Measurements from ENCODE around the gene PLAC8L1. TPM values are rescaled to one million over a fixed set of nuclear protein-coding genes. Genes with fewer than 3 reads are reported as not detected.
"Not testable (repeated sequence)": the region's sequence is repeated elsewhere in the genome, so short reads cannot be mapped to it uniquely, and the experiment has no call there.

Gene PLAC8L1
- total RNA-seq, 2 experiments from 2014 or later = 0.36 TPM; not detected in 1

- POLR2A ChIA-PET; H3K4me1 Mint-ChIP-seq (ENCODE audit: low read depth); H3K27me3 Mint-ChIP-seq; CTCF ChIA-PET; DNase-seq; H3K4me3 Mint-ChIP-seq; intact Hi-C loops (cut with micrococcal nuclease); H3K9me3 Mint-ChIP-seq; H3K27ac Mint-ChIP-seq: not testable (repeated sequence)
- peaks cover 13% of the 10 kb centered on the region for H3K36me3 Mint-ChIP-seq
Observed at GRCh38 chr5:146108870-146109269, 3.5 kb upstream of the PLAC8L1 start.

GRCh38 chr5:146107901-146108300 lies 2.5 kb upstream of the PLAC8L1 start:
- DNase-seq = no peak
- no peaks in the 10 kb centered on the region for H3K27me3 Mint-ChIP-seq
- H3K4me1 Mint-ChIP-seq (ENCODE audit: low read depth) = no peaks in the 10 kb centered on the region
- no peak overlapping the region for H3K27ac Mint-ChIP-seq
- intact Hi-C loops (cut with micrococcal nuclease) = no loop called here
- ChIA-PET CTCF (no interaction called here), POLR2A (no interaction called here)
- no peaks in the 10 kb centered on the region for H3K9me3 Mint-ChIP-seq
- no peak overlapping the region for H3K4me3 Mint-ChIP-seq
- H3K36me3 Mint-ChIP-seq = peaks cover 10% of the 10 kb centered on the region

DNA sequence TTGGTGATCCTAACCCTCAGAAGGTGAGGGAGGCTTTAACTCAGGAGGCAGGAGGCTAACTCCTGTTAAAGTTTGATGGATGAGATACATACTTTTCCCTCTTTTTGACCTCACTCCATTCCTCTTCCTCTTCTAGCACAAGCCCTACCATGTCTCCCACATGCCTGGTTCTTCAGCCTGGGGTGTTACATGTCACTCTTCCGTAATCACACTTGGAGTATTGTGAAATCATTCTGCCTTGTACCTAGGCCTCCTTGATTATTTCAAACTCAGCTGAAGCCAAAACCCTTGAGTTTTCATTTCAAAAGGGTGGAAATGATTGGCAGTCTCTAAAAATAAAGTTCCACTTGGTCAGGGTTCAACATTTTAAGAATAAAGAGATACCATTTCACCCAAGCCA lies 1.8 kb downstream of the PLAC8L1 start:
- H3K36me3 Mint-ChIP-seq = peaks cover 10% of the 10 kb centered on the region
- H3K27ac Mint-ChIP-seq = no peak overlapping the region
- DNase-seq = no peak
- H3K4me1 Mint-ChIP-seq (ENCODE audit: low read depth) = no peaks in the 10 kb centered on the region
- no peaks in the 10 kb centered on the region for H3K9me3 Mint-ChIP-seq
- intact Hi-C loops (cut with micrococcal nuclease) = no loop called here
- ChIA-PET CTCF (no interaction called here), POLR2A (no interaction called here)
- H3K27me3 Mint-ChIP-seq = peaks cover under 1% of the 10 kb centered on the region
- H3K4me3 Mint-ChIP-seq = no peak overlapping the region

- POLR2A ChIA-PET = no interaction called here
- CTCF ChIA-PET = no interaction called here
- intact Hi-C loops (cut with micrococcal nuclease) = no loop called here
- DNase-seq = no peak
- H3K36me3 Mint-ChIP-seq = peaks cover 10% of the 10 kb centered on the region
- H3K4me3 Mint-ChIP-seq = no peak overlapping the region
- no peaks in the 10 kb centered on the region for H3K9me3 Mint-ChIP-seq
- H3K4me1 Mint-ChIP-seq (ENCODE audit: low read depth) = no peaks in the 10 kb centered on the region
- H3K27me3 Mint-ChIP-seq = peaks cover 3% of the 10 kb centered on the region
- no peak overlapping the region for H3K27ac Mint-ChIP-seq
Observed at GRCh38 chr5:146101646-146102045, 3.7 kb downstream of the PLAC8L1 start.

DNA sequence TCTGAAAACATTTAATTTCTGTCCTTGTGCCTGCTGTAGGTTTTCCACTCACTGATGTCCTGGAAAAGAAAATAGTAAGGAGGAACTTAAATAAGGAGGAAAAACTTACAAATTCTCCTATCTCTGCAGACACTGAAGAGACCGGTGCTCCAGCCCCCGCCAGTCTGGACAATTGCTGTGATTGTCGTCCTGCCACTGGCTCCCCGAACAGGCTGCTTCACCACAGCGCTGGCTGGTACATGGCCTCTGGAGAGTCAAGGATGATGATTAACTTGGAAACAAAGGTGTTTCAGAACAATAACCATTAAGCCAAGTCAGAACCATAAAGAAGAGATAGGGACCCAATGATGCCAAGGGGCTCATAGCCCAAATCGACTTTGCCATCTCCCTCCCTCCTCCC lies 7.3 kb downstream of the PLAC8L1 start:
- no peak overlapping the region for H3K4me3 Mint-ChIP-seq
- POLR2A ChIA-PET = no interaction called here
- no peaks in the 10 kb centered on the region for H3K9me3 Mint-ChIP-seq
- CTCF ChIA-PET = no interaction called here
- peaks cover 3% of the 10 kb centered on the region for H3K27me3 Mint-ChIP-seq
- no peak for DNase-seq
- H3K4me1 Mint-ChIP-seq (ENCODE audit: low read depth) = no peaks in the 10 kb centered on the region
- intact Hi-C loops (cut with micrococcal nuclease) = no loop called here
- no peaks in the 10 kb centered on the region for H3K36me3 Mint-ChIP-seq
- H3K27ac Mint-ChIP-seq = no peak overlapping the region

DNA sequence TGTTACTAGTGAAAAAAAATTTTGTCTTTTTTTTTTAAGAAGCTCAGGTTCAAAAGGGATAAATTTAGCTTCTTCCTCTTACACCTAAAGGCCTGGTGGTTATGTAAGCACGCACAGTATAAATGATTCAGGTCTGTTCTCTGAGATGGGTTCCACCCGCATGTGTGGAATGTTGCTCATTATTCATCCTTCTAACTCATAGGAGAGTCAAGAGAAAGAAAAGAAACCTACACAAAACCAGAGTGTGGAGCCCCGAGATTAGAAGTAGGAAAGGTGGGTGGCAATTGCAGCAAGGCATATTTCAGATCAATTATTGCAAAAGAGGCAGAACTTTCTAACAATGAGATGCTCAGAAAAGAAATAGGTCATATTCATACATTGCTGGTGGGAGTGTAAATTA lies 13.5 kb downstream of the PLAC8L1 start:
- DNase-seq = no peak
- Mint-ChIP-seq H3K27ac (no peak overlapping the region), H3K9me3 (no peaks in the 10 kb centered on the region), H3K36me3 (no peaks in the 10 kb centered on the region), H3K27me3 (no peaks in the 10 kb centered on the region), H3K4me1 (ENCODE audit: low read depth) (no peaks in the 10 kb centered on the region), H3K4me3 (no peak overlapping the region)
- intact Hi-C loops (cut with micrococcal nuclease) = no loop called here
- ChIA-PET POLR2A (no interaction called here), CTCF (interaction anchor here (1.0 kb wide), 1 partner anchor 1888 kb away, joined by 3 read pairs; no protein-coding TSS in a partner anchor)

- intact Hi-C loops (cut with micrococcal nuclease) = no loop called here
- no peak overlapping the region for H3K27ac Mint-ChIP-seq
- DNase-seq = no peak
- H3K9me3 Mint-ChIP-seq = no peaks in the 10 kb centered on the region
- ChIA-PET CTCF (interaction anchor here (0.6 kb wide), 1 partner anchor 1546 kb away, joined by 3 read pairs; no protein-coding TSS in a partner anchor), POLR2A (no interaction called here)
- H3K27me3 Mint-ChIP-seq = no peaks in the 10 kb centered on the region
- no peaks in the 10 kb centered on the region for H3K36me3 Mint-ChIP-seq
- H3K4me1 Mint-ChIP-seq (ENCODE audit: low read depth) = no peaks in the 10 kb centered on the region
- no peak overlapping the region for H3K4me3 Mint-ChIP-seq
Observed at GRCh38 chr5:146089287-146089686, 16.1 kb downstream of the PLAC8L1 start.

DNA sequence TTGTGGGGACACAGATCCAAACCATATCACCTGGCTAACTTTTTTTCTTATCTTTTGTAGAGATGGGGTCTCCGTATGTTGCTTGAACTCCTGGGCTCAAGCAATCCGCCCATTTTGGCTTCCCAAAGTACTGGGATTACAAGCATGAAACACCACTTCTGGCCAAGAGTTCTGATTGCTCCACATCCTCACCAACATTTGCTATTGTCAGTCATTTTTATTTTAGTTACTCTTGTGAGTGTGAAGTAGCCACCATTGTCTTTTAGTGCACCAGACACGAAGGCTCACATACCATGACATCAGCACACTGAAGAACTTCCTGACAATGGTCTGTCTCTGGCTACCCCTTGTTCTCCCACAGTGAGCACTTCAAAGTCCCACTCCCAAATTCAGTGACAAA lies 17.3 kb downstream of the PLAC8L1 start:
- no peak for DNase-seq
- intact Hi-C loops (cut with micrococcal nuclease) = no loop called here
- H3K27ac Mint-ChIP-seq = no peak overlapping the region
- ChIA-PET CTCF (no interaction called here), POLR2A (no interaction called here)
- H3K9me3 Mint-ChIP-seq = no peaks in the 10 kb centered on the region
- H3K4me3 Mint-ChIP-seq = no peak overlapping the region
- H3K4me1 Mint-ChIP-seq (ENCODE audit: low read depth) = no peaks in the 10 kb centered on the region
- peaks cover 2% of the 10 kb centered on the region for H3K27me3 Mint-ChIP-seq
- H3K36me3 Mint-ChIP-seq = no peaks in the 10 kb centered on the region

- POLR2A ChIA-PET = interaction anchor here (0.6 kb wide), 1 partner anchor 392 kb away, joined by 4 read pairs; no protein-coding TSS in a partner anchor
- intact Hi-C loops (cut with micrococcal nuclease) = no loop called here
- Mint-ChIP-seq H3K4me3 (no peak overlapping the region), H3K9me3 (no peaks in the 10 kb centered on the region), H3K36me3 (no peaks in the 10 kb centered on the region), H3K27me3 (peaks cover 8% of the 10 kb centered on the region), H3K27ac (no peak overlapping the region), H3K4me1 (ENCODE audit: low read depth) (peaks cover 7% of the 10 kb centered on the region)
- DNase-seq = no peak
- CTCF ChIA-PET = no interaction called here
Observed at GRCh38 chr5:146084376-146084775, 21.0 kb downstream of the PLAC8L1 start.

GRCh38 chr5:146082798-146083197 lies 22.6 kb downstream of the PLAC8L1 start:
- peaks cover 9% of the 10 kb centered on the region for H3K4me1 Mint-ChIP-seq (ENCODE audit: low read depth)

DNA sequence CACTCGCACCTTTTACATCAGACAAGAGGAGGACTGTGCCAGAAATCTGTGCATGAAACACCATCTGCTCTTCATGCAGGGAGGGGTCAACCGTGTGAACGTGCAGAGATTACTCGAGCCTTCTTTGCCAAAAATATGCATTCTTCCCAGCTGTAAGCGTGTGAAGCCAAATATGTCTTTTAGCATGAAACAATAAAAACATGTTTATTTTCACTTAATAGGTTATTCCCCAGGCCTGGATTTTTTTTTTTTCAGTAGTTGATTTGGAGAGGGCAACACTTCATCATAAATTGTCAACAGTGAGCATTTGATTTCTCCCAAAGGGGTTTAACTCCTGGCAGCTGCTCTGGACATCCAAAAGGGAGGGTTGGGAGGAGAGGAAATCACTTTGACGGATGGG lies 23.8 kb downstream of the PLAC8L1 start:
- no peak overlapping the region for H3K27ac Mint-ChIP-seq
- CTCF ChIA-PET = no interaction called here
- no peak for DNase-seq
- H3K36me3 Mint-ChIP-seq = no peaks in the 10 kb centered on the region
- intact Hi-C loops (cut with micrococcal nuclease) = no loop called here
- peaks cover 12% of the 10 kb centered on the region for H3K27me3 Mint-ChIP-seq
- no peaks in the 10 kb centered on the region for H3K9me3 Mint-ChIP-seq
- H3K4me1 Mint-ChIP-seq (ENCODE audit: low read depth) = peaks cover 9% of the 10 kb centered on the region
- no peak overlapping the region for H3K4me3 Mint-ChIP-seq
- POLR2A ChIA-PET = no interaction called here

More at GRCh38 chr5:146082798-146083197, 22.6 kb downstream of the PLAC8L1 start:
- Mint-ChIP-seq H3K27ac (no peak overlapping the region), H3K4me3 (no peak overlapping the region), H3K36me3 (no peaks in the 10 kb centered on the region), H3K9me3 (no peaks in the 10 kb centered on the region), H3K27me3 (peaks cover 10% of the 10 kb centered on the region)
- ChIA-PET POLR2A (no interaction called here), CTCF (no interaction called here)
- DNase-seq = no peak
- intact Hi-C loops (cut with micrococcal nuclease) = no loop called here

- Mint-ChIP-seq H3K36me3 (no peaks in the 10 kb centered on the region), H3K9me3 (no peaks in the 10 kb centered on the region), H3K4me1 (ENCODE audit: low read depth) (peaks cover 9% of the 10 kb centered on the region), H3K27me3 (peaks cover 12% of the 10 kb centered on the region), H3K27ac (no peak overlapping the region), H3K4me3 (no peak overlapping the region)
- intact Hi-C loops (cut with micrococcal nuclease) = no loop called here
- CTCF ChIA-PET = no interaction called here
- peak; percentile 26 for DNase-seq
- POLR2A ChIA-PET = no interaction called here
Observed at GRCh38 chr5:146079695-146080373, 25.5 kb downstream of the PLAC8L1 start.

DNA sequence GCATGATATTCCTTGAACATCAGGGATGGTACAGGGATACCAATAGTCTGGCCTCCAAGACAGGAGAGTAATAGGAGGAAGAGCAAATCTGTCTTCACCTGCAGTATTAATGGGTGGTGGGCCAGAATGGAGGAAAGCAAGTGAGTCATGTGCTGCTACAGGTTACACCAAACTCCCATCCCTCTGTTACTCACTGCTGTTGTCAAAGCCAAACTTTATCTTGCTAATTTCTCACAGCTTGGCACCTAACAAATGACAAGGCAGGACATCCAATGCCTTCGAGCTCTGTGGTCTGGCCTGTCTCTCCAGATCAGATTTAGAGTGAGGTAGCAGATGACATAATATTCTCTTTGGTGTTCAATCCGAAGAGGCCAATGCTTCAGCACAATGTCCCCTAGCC lies 26.8 kb downstream of the PLAC8L1 start:
- ChIA-PET CTCF (no interaction called here), POLR2A (no interaction called here)
- no peaks in the 10 kb centered on the region for H3K36me3 Mint-ChIP-seq
- no peak overlapping the region for H3K27ac Mint-ChIP-seq
- intact Hi-C loops (cut with micrococcal nuclease) = no loop called here
- no peak for DNase-seq
- H3K4me3 Mint-ChIP-seq = no peak overlapping the region
- no peaks in the 10 kb centered on the region for H3K9me3 Mint-ChIP-seq
- peaks cover 9% of the 10 kb centered on the region for H3K4me1 Mint-ChIP-seq (ENCODE audit: low read depth)
- peaks cover 11% of the 10 kb centered on the region for H3K27me3 Mint-ChIP-seq

Measured in activated CD4-positive, alpha-beta memory T cell treated with anti-CD3 and anti-CD28 coated beads for 36 hours (primary cell).